Kidney (tissue), 14 donors: ENCODE measurements around the gene LEFTY2. TPM values are rescaled to one million over a fixed set of nuclear protein-coding genes. Genes with fewer than 3 reads are reported as not detected.
"Not testable (repeated sequence)": the region's sequence is repeated elsewhere in the genome, so short reads cannot be mapped to it uniquely, and the experiment has no call there.

Experiments used
- DNase-seq, 5 donors: peaks; one replicate each; pipeline ENCODE4 v3.0.0-alpha.2; 2013 to 2020
- FAIRE-seq: peaks from 2 replicates; lab custom pipeline; 2012; peaks lifted over from hg19 to GRCh38; lab: Jason Lieb, UNC
- H3K27ac ChIP-seq, 2 donors: one replicate each; pipeline ENCODE4 v1.7.0; 2013; ENCODE audit warnings: low read depth in 2 of 2, low read length in 2 of 2, inconsistent platforms in 1 of 2
- H3K27me3 ChIP-seq: one replicate; pipeline ENCODE4 v1.7.1; 2013; ENCODE audit warnings: low read length, inconsistent platforms; ENCODE audit not compliant: control insufficient read depth, insufficient read depth
- H3K36me3 ChIP-seq, 3 donors: one replicate each; pipeline versions ENCODE4 v1.7.0 to v1.7.1; 2013; ENCODE audit warnings: low read length in 3 of 3, control low read depth in 1 of 3, inconsistent platforms in 1 of 3; ENCODE audit not compliant: insufficient read depth in 3 of 3, control insufficient read depth in 2 of 3
- H3K4me1 ChIP-seq, 3 donors: one replicate each; pipeline versions ENCODE4 v1.7.0 to v1.7.1; 2013; ENCODE audit warnings: low read length in 3 of 3, inconsistent platforms in 1 of 3, low read depth in 1 of 3; ENCODE audit not compliant: control insufficient read depth in 2 of 3, insufficient read depth in 2 of 3
- H3K4me3 ChIP-seq, 3 donors: one replicate each; pipeline versions ENCODE4 v1.7.0 to v1.8.1; 2013; ENCODE audit warnings: low read length in 3 of 3, control low read depth in 1 of 3, inconsistent platforms in 1 of 3
- H3K9ac ChIP-seq, 3 donors: one replicate each; pipeline versions ENCODE4 v1.7.0 to v1.7.1; 2013; ENCODE audit warnings: low read length in 3 of 3, control low read depth in 1 of 3, inconsistent platforms in 1 of 3
- H3K9me3 ChIP-seq, 3 donors: one replicate each; pipeline versions ENCODE4 v1.7.0 to v1.7.1; 2013; ENCODE audit warnings: low read length in 3 of 3, control low read depth in 1 of 3, inconsistent platforms in 1 of 3; ENCODE audit not compliant: control insufficient read depth in 2 of 3, insufficient read depth in 1 of 3
- intact Hi-C: fragments of 100-400 bp; cut with DNase I; formaldehyde crosslinking; loops from one replicate; pipeline ENCODE4 v1.11.1; 2022
- polyA plus RNA-seq: library from polyadenylated mRNA; stranded (reverse); fragments of 350-450 nt; fragmentation: Illumina TruSeq; extraction: RNeasy Lipid Tissue Mini Kit (QIAGEN cat#74804); gene quantifications from one replicate; pipeline ENCODE4 v1.2.3, GENCODE V29; 2014; ENCODE audit warnings: low read depth, low replicate concordance; ENCODE audit not compliant: insufficient read depth
- total RNA-seq: library from RNA; stranded (reverse); fragmentation: NEBNext Ultra II Directional; extraction: Animal tissue kit (Norgen Biotek cat#: 25700); gene quantifications from one replicate; pipeline ENCODE4 v1.2.1, GENCODE V29; 2021
- TF ChIP-seq, protein P1 (sequence below): IDR thresholded peaks from 3 replicates; pipeline ENCODE4 v1.5.1; 2012; ENCODE audit warnings: mild to moderate bottlenecking, moderate library complexity, borderline replicate concordance; ENCODE audit not compliant: insufficient read depth; ENCODE audit errors: extremely low read depth
- donor health status: control.
- donor health status: control.
- donor health status: control.
- donor health status: control.
- donor health status: control.
- donor health status: DM: yes; HTN: yes; CAD: no.
- donor health status: Normal renal cell carcinoma (clear cell type).

Gene LEFTY2
- total and polyA plus RNA-seq, 2 donors from 2014 or later: 0.13 to 0.28 TPM

DNA sequence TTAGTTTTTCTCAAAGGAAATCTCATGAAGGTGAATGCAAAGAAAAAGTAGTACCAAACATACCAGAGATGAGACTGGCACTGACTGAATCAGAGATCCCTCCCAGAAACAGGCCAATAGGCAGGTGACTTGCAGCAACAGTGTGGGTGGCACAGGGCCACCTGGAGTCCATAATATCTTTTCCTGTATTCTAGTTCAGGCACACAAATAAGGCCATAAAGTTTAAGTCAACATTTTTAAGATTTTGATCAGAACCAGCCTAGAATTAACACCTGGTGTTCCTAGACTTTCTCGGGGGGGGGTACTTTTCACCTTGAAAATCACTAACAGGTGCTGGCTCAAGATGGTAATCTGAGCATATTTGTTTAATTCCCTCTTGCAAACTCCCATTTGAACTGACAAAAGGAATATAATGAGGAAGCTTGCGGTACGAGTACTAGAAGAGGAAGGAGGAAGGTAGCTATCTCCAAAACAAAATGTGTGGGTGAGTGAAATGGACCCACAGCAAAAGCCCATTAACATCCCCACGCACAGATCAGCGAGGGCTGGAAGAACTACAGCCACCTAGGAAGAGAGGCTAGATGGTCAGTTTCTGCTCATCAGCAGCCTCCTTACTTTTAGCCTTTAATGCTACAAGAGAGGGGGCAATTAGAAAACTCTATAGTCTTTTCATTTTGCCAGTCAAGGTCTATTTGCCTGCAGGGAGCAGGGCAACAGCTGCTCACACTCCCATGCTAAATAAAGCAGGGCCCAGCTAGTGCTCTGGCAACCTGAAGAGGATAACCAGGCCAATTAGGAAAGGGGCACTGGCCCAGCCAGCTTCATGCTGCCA is 39.2 kb upstream of the LEFTY2 start:
- TF ChIP-seq, protein P1, sequence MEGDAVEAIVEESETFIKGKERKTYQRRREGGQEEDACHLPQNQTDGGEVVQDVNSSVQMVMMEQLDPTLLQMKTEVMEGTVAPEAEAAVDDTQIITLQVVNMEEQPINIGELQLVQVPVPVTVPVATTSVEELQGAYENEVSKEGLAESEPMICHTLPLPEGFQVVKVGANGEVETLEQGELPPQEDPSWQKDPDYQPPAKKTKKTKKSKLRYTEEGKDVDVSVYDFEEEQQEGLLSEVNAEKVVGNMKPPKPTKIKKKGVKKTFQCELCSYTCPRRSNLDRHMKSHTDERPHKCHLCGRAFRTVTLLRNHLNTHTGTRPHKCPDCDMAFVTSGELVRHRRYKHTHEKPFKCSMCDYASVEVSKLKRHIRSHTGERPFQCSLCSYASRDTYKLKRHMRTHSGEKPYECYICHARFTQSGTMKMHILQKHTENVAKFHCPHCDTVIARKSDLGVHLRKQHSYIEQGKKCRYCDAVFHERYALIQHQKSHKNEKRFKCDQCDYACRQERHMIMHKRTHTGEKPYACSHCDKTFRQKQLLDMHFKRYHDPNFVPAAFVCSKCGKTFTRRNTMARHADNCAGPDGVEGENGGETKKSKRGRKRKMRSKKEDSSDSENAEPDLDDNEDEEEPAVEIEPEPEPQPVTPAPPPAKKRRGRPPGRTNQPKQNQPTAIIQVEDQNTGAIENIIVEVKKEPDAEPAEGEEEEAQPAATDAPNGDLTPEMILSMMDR: no peak
- Histone ChIP-seq H3K4me1 (peaks cover 0 to 2% (median 0%) of the 10 kb centered on the region in 3 donors), H3K4me3 (no peak overlapping the region), H3K27me3 (no peaks in the 10 kb centered on the region), H3K9ac (no peak overlapping the region), H3K9me3 (peaks cover 0 to 5% (median 0%) of the 10 kb centered on the region in 3 donors), H3K36me3 (peaks cover 6 to 25% (median 18%) of the 10 kb centered on the region in 3 donors), H3K27ac (no peak overlapping the region)
- DNase-seq (no peak), FAIRE-seq (no peak)
- intact Hi-C loops: no loop called here

DNA sequence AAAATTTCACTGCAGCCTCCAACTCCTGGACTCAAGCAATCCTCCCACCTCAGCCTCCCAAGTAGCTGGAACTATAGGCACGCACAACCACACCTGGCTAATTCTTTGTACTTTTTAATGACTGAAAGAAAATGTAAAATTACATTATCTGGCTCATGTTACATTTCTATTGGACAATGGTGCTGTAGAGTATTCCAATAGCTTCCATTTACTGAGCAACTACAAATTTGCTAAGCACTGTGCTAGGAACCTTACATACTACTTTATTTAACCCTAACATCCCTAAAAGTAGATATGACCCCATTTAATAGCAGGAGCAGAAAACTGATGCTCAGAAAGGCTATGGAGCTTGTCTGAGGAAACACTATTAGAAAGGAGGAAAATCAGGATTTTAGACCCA is 38.4 kb upstream of the LEFTY2 start:
- Histone ChIP-seq H3K27me3 (no peaks in the 10 kb centered on the region), H3K9ac (no peak overlapping the region), H3K27ac (no peak overlapping the region), H3K36me3 (peaks cover 3 to 19% (median 15%) of the 10 kb centered on the region in 3 donors), H3K4me3 (no peak overlapping the region), H3K4me1 (peaks cover 0 to 2% (median 0%) of the 10 kb centered on the region in 3 donors), H3K9me3 (peaks cover 0 to 5% (median 0%) of the 10 kb centered on the region in 3 donors)
- FAIRE-seq: no peak
- no peak for DNase-seq
- intact Hi-C loops: loop anchor here (10.0 kb wide), 1 partner anchor 505 kb away; no protein-coding TSS in a partner anchor
- TF ChIP-seq, protein P1: no peak

DNA sequence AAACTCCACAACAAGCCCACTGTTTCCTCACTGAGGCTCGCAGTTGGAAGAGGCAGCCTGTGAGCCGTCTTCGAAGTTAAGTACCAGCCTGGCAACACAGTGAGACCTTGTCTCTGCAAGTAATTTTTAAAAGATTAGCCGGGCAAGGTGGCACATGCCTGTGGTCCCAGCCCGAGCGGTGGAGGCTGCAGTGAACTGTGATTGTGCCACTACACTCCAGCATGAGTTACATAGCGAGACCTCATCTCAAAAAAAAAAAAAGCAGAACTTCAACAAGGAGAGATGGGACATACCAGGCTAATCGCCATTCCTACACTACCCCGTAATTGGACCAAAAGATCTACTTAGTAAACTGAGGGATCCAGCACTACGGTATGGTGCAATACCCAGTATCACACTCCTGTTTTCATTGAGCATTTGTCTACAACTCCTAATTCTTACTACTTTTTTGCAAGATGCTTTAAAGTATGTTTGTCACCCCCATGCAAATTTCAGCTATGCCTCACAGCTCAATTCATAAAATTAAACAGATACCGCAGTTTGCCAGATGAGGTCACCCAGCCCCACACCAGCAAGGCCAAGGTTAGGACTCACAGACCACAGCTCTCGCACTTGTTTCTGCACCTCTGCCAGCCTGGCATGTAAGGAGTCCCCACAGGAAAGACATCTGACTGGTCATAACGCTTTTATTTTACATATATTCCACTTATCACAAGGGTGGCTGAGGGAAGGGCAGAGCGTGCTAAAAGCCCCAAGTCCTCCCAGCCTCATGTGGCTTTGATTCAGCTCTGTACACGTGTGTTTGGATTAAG is 37.1 kb upstream of the LEFTY2 start:
- Histone ChIP-seq H3K9ac (no peak overlapping the region), H3K9me3 (peaks cover 0 to 5% (median 0%) of the 10 kb centered on the region in 3 donors), H3K36me3 (peaks cover under 1 to 12% (median 11%) of the 10 kb centered on the region in 3 donors), H3K4me3 (no peak overlapping the region), H3K27ac (no peak overlapping the region), H3K4me1 (peaks cover 0 to 2% (median 0%) of the 10 kb centered on the region in 3 donors), H3K27me3 (no peaks in the 10 kb centered on the region)
- intact Hi-C loops: loop anchor here (10.0 kb wide), 1 partner anchor 503 kb away; no protein-coding TSS in a partner anchor
- no peak for DNase-seq
- TF ChIP-seq, protein P1: no peak
- FAIRE-seq: no peak

DNA sequence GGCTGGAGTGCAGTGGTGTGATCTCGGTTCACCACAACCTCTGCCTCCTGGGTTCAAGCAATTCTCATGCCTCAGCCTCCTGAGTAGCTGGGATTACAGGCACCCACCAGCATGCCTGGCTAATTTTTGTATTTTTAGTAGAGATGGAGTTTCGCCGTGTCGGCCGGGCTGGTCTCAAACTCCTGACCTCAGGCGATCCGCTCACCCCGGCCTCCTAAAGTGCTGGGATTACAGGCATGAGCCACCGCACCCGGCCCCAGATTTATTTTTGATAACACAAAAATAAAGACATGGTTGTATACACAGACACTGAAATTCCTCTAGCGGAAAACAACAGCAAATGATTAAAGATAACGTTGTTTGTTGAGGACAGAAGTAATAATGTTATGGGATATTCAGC is 34.1 kb upstream of the LEFTY2 start:
- FAIRE-seq: not testable (repeated sequence)

More for the DNA sequence above, 34.1 kb upstream of the LEFTY2 start:
- H3K36me3 ChIP-seq, H3K9ac ChIP-seq, H3K4me3 ChIP-seq, H3K27ac ChIP-seq, DNase-seq, H3K9me3 ChIP-seq, H3K27me3 ChIP-seq, H3K4me1 ChIP-seq: not testable (repeated sequence)
- intact Hi-C loops: loop anchor here (10.0 kb wide), 1 partner anchor 500 kb away; no protein-coding TSS in a partner anchor
